GM12864 (cell line): ENCODE data around the gene CKB.

Experiments used
- DNase-seq: peaks from one replicate; pipeline ENCODE4 v3.0.0-alpha.2; 2011; ENCODE audit warnings: low read depth
- H3K4me3 ChIP-seq: 2 replicates; pipeline ENCODE4 v1.5.1; 2011; ENCODE audit warnings: mild to moderate bottlenecking, low read depth, low read length, control low read depth
- TF ChIP-seq, protein P1 (sequence below): IDR thresholded peaks from 2 replicates; pipeline ENCODE4 v1.5.1; 2011; ENCODE audit warnings: low read depth, mild to moderate bottlenecking, moderate library complexity, low read length, control low read depth, inconsistent platforms; ENCODE audit errors: missing control alignments

CKB gene

DNA sequence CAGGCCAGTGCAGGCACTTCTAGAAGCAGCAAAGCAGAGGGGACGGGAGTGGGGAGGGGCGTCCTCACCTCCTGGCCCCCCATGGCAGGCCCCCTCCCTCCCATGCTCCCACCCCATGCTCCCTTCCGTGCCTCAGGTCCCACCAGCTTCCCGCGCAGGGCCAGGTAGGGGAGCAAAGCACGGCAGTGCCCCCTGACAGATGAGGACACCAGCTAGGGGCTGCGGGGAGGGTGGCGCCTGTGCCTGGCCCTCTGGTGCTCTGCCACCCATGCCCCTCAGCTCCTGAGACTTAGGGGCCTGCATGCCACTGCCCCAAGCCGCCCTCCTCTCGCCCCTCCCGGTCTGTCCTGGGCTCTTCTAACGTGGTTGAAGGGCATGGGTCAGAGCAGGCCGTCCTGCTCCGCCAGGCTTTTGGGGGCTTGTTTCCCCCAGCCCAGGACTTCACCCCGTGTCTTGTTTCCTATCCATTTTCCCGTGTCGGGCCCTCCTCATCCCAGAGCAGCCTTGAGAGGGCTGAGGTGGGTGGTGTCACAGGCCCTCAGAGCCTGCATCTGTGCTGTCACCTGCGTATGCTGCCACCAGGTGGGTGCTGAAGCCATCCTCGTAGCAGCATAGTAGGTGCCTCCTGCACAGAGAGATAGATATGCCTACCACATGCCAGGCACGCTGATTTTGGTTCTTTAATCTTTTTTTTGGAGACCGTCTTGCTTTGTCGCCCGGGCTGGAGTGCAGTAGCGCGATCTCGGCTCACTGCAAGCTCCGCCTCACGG, 16.6 kb upstream of the CKB start:
- TF ChIP-seq, protein P1, sequence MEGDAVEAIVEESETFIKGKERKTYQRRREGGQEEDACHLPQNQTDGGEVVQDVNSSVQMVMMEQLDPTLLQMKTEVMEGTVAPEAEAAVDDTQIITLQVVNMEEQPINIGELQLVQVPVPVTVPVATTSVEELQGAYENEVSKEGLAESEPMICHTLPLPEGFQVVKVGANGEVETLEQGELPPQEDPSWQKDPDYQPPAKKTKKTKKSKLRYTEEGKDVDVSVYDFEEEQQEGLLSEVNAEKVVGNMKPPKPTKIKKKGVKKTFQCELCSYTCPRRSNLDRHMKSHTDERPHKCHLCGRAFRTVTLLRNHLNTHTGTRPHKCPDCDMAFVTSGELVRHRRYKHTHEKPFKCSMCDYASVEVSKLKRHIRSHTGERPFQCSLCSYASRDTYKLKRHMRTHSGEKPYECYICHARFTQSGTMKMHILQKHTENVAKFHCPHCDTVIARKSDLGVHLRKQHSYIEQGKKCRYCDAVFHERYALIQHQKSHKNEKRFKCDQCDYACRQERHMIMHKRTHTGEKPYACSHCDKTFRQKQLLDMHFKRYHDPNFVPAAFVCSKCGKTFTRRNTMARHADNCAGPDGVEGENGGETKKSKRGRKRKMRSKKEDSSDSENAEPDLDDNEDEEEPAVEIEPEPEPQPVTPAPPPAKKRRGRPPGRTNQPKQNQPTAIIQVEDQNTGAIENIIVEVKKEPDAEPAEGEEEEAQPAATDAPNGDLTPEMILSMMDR: no peak

DNA sequence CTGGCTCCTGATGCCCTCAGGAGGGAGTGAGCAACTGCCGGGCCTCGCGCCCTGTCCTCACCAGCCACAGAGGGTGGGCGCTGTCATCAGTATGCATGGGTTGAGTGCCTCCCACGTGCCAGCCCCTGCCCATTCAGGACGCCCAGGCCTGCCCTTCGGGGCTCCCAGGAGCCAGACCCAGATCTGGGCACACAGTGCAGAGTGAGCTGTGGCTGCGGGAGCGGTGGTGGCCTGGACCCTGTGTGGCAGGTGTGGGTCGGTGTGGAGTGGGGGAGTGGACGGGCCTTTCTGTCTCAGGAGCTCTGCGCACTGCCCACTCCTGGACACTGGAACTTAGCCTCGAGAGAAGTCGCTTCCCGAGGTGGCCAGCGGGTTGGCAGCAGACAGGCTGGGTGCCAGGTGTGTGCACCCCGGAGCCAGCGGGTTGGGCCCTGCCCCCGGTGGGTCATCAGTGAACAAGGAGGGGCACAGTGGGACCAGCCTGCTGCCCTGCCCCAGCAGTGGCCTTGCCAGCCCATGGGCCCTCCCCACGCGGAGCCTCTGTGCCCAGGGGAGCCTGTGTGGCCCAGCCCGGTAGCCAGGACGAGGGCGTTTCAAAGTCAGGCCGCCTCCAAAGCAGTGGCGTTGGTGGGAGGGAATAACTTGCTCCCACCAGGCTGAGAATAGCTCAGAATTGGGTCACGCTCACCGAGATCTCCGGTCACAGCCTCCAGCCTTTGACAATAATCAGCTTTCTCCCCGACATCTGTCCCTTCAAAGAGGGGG, 15.8 kb upstream of the CKB start:
- no peak overlapping the region for H3K4me3 ChIP-seq
- no peak for DNase-seq
- TF ChIP-seq, protein P1: no peak

More for the DNA sequence above, 16.6 kb upstream of the CKB start:
- no peak overlapping the region for H3K4me3 ChIP-seq
- no peak for DNase-seq

DNA sequence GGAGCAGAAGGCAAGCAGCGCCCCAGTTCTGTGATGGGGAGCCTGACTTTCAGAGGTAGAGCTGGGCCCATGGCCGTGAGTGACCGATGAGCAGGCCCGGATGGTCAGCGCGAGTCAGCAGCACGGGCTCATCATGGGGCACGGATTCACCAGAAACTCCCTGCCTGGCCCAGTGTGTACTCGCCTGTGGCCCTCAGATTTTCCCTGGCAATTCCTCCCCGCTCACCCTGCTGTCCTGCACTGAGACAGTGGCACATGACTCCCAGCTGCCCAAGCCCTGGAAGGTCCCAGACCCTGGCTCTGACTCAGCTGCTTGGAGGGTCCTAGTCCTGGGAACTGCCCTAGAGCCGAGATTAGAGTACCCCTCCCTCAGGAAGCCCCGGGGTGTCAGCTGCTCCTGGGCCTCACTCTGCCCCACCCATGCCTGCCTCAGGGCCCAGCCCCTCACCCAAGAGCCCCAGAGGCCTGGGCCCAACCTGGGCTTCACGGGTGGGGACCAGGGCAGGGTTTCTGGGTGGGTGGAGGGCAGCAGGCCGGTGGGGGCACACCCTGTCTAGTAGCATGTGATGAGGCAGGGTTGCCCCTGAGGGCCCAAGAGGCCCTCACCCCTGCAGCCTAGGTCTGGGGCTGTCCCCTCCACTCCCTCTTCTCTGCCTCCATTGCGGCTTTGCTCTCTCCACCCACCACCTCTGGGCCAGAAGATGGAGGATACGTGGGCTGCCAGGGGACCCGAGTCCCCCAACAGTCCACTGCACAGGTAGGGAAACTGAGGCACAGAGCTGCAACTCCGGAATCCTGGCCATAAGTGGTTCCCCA, 14.8 kb upstream of the CKB start:
- TF ChIP-seq, protein P1: no peak
- H3K4me3 ChIP-seq: no peak overlapping the region
- DNase-seq: no peak

DNA sequence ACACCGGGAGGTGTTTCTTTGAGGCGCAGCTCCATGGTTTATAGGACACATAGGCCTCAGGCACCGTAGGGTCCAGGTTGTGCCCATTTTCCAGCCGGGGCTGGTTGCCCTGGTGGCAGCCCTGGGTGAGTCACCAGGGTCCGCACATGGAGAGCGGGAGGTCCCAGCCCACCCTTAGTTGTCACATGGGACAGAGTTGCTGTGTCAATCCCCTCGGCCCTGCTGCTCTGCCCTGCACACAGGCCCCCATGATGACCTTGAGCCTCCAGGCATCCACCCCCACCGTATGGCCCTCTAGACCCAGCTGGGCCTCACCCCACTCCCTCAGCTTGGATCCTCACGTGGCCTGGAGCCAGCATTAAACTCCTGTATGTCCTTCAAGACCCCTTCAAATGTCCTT, 14.1 kb upstream of the CKB start:
- no peak overlapping the region for H3K4me3 ChIP-seq
- TF ChIP-seq, protein P1: no peak
- no peak for DNase-seq

DNA sequence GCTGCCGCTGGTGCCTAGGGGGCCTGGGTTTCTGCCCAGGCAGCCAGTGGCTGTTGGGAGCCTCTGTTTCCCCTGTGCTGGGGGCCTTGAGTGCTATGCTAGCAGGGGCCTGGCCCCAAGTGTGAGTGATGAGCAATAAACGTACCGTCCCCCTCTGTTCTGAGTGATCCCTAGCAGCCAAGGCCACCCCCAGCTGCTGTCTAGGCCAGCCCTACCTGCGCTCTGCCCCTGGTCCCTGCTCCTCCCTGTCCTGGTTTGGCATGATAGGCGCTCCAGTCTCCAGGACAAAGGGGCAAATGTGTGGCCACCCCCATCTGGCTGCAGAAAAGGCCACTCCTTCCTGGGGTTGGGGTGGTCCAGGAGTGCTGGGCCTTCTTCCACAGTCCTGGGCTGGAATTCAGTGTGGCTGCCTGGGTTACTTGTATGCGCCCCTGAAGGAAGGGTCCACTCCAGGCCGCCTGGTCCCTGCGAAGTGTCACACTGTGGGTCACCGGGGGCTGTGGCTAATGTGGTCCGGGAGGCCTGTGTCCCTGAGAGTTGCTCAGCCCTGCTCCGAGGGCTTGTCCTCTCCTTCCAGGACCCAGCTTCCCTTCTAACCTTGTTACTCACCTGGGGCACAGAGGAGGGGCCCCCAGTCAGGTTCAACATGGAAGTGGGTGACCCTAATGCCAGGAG, 13.4 kb upstream of the CKB start:
- TF ChIP-seq, protein P1: no peak
- no peak for DNase-seq
- H3K4me3 ChIP-seq: no peak overlapping the region

DNA sequence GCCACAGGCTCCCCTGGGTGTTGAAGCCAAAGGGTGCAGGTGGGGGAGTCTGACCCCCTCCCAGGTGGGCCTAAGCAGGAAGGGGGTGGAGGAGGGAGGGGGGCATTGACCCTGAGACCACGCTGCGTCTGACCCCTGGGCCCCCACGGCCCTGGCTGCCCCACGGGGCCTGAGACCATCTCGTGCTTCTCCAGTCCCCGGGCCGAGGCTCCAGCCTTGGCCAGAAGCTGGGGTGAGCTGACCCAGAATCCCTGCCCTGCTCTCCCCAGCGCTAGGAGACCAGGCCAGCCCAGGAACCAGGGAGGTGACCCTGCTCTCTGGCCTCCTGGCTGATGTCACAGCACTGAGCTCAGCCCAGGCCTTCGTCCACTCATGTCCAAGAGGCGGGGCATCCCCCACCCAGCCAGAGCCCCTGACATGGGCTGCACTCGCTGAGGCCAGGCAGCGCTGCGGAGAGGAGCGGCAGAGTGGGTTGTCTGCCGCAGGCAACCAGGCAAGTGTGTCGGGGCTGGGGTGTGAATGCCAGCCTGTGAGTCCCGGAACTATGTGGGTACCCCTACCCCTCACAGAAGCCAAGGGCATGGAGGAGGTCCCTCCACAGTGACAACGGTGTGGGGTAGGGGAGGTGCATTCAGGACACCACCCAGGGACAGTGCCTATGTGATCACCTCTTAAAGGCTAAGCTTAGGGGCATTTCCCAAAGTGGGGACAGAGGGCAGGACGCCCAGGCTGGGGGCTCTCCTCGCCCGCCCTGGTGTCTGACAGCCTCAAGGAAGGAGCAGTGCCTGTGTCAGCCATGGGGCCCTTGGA, 12.7 kb upstream of the CKB start:
- DNase-seq: no peak
- no peak overlapping the region for H3K4me3 ChIP-seq
- TF ChIP-seq, protein P1: no peak
